Measurements from ENCODE around the gene MTOR. TPM values are rescaled to one million over a fixed set of nuclear protein-coding genes. Genes with fewer than 3 reads are reported as not detected.
A peak's percentile ranks its signal among the peaks of the same experiment; 100 is the strongest.

The MTOR gene
- total and polyA plus RNA-seq, 10 of the 15 experiments (the other 5 are each of a cell fraction or from before 2014, with no cell fraction given), result 6.6 to 41.8 (median 29.8) TPM

GRCh38 chr1:11262171-11263049 is at the start of gene MTOR (continued):
- TF ChIP-seq, protein P1, sequence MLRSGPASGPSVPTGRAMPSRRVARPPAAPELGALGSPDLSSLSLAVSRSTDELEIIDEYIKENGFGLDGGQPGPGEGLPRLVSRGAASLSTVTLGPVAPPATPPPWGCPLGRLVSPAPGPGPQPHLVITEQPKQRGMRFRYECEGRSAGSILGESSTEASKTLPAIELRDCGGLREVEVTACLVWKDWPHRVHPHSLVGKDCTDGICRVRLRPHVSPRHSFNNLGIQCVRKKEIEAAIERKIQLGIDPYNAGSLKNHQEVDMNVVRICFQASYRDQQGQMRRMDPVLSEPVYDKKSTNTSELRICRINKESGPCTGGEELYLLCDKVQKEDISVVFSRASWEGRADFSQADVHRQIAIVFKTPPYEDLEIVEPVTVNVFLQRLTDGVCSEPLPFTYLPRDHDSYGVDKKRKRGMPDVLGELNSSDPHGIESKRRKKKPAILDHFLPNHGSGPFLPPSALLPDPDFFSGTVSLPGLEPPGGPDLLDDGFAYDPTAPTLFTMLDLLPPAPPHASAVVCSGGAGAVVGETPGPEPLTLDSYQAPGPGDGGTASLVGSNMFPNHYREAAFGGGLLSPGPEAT (IDR thresholded peaks at IDR 0.05; ENCODE audit: low read depth), result peak; percentile 93
- peak; percentile 57 for TF ChIP-seq SMARCA5 (IDR thresholded peaks at IDR 0.05)
- peak; percentile 61 for TF ChIP-seq ATF7 (IDR thresholded peaks at IDR 0.05; ENCODE audit: low read depth)
- TF ChIP-seq HDGF (IDR thresholded peaks at IDR 0.05), result 0 out of 2 replicates have a peak, but pooled peaks have one; percentile 31
- peak; percentile 29 for TF ChIP-seq SMAD1 (IDR thresholded peaks at IDR 0.05; ENCODE audit: low read depth, partially characterized antibody)
- peak; percentile 82 for TF ChIP-seq RELA (IDR thresholded peaks at IDR 0.05; ENCODE audit: borderline replicate concordance, partially characterized antibody)
- TF ChIP-seq WRNIP1 (IDR thresholded peaks at IDR 0.05; ENCODE audit: borderline replicate concordance, low read depth, low read length), result peak; percentile 90; the same call in 1 of the 2 replicates
- TF ChIP-seq, protein P2, sequence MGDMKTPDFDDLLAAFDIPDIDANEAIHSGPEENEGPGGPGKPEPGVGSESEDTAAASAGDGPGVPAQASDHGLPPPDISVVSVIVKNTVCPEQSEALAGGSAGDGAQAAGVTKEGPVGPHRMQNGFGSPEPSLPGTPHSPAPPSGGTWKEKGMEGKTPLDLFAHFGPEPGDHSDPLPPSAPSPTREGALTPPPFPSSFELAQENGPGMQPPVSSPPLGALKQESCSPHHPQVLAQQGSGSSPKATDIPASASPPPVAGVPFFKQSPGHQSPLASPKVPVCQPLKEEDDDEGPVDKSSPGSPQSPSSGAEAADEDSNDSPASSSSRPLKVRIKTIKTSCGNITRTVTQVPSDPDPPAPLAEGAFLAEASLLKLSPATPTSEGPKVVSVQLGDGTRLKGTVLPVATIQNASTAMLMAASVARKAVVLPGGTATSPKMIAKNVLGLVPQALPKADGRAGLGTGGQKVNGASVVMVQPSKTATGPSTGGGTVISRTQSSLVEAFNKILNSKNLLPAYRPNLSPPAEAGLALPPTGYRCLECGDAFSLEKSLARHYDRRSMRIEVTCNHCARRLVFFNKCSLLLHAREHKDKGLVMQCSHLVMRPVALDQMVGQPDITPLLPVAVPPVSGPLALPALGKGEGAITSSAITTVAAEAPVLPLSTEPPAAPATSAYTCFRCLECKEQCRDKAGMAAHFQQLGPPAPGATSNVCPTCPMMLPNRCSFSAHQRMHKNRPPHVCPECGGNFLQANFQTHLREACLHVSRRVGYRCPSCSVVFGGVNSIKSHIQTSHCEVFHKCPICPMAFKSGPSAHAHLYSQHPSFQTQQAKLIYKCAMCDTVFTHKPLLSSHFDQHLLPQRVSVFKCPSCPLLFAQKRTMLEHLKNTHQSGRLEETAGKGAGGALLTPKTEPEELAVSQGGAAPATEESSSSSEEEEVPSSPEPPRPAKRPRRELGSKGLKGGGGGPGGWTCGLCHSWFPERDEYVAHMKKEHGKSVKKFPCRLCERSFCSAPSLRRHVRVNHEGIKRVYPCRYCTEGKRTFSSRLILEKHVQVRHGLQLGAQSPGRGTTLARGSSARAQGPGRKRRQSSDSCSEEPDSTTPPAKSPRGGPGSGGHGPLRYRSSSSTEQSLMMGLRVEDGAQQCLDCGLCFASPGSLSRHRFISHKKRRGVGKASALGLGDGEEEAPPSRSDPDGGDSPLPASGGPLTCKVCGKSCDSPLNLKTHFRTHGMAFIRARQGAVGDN (IDR thresholded peaks at IDR 0.05), result no peak
- TF ChIP-seq YY1 (IDR thresholded peaks at IDR 0.05; ENCODE audit: low read depth, low read length), result peak; percentile 86
- TF ChIP-seq BCL3 (IDR thresholded peaks at IDR 0.05; ENCODE audit: borderline replicate concordance, insufficient read depth, low read depth, low read length, poor library complexity, severe bottlenecking), result no peak
- TF ChIP-seq SKIL (IDR thresholded peaks at IDR 0.05; ENCODE audit: low read depth, poor library complexity, severe bottlenecking), result peak; percentile 81
- TF ChIP-seq MEF2B (IDR thresholded peaks at IDR 0.05; ENCODE audit: partially characterized antibody, poor library complexity, severe bottlenecking), result no peak
- TF ChIP-seq TCF7 (IDR thresholded peaks at IDR 0.05; ENCODE audit: borderline replicate concordance), result no peak
- TF ChIP-seq ELK1 (IDR thresholded peaks at IDR 0.05; ENCODE audit: low read depth, low read length), result peak; percentile 74; the same call in 1 of the 2 replicates
- no peak for TF ChIP-seq KDM1A (IDR thresholded peaks at IDR 0.05; ENCODE audit: borderline replicate concordance)
- TF ChIP-seq MTA2 (IDR thresholded peaks at IDR 0.05; ENCODE audit: low read depth), result 0 out of 2 replicates have a peak, but pooled peaks have one; percentile 14
